Measurements from ENCODE around the gene PRELID3B. TPM values are rescaled to one million over a fixed set of nuclear protein-coding genes. Genes with fewer than 3 reads are reported as not detected.
A peak's percentile ranks its signal among the peaks of the same experiment; 100 is the strongest.

PRELID3B gene
- total and polyA plus RNA-seq, 2 of the 8 experiments (the other 6 are each of a cell fraction or from before 2014, with no cell fraction given) = 8.1 to 50.5 TPM

DNA sequence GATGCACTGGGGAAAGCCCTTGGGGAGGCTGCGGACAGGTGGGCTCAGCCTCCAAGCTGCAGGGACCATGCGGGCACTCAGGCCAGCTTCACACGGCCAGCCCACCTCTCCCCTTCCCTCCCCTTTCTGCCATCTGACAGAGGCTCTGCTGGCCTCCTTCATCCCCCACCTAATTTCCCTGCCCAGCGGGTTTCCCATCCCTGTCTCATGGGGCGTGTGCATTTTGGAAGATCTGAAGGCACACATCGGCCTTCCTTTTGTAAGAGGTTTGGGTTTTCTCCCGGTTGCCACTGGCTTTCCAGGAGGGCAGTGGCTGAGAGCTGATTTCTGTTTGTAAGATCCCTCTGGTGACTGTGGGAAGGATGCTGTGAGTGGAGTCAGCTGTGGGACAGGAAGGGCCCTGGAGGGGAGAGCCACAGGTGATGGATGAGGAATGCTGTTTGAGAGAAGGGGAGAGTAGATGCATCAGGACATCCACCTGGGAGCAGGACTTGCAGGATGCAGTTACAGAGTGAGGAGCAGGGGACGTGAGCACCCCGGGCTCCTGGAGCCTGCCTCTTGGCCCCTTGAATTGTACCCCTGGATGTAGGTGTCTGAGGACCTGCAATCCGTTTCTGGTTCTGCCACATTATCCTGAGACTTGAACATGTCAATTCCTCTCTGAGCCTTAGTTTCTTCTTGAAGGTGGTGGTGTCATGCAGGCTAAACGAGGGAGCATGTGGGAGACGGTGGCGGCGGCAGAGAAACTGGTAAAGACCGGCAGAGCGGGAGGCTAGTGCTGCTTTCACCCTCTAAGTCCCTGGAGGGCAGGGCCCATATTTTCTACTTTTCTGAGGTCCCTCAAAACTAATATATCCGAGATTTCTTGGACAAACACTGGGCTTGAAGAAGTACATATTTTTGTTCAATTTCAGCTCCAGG, 29.3 kb downstream of the PRELID3B start:
- Histone ChIP-seq H3K4me1 (replicated peaks in 1 of 4; ENCODE audit: control insufficient read depth in 3 of 4, insufficient read depth in 4 of 4, low read length in 3 of 4) (peaks cover 0 to 4% (median 0%) of the 10 kb centered on the region in 4 experiments; a peak in 1 of 7 replicates), H3K4me3 (ENCODE audit: extremely low read depth in 1 of 4, insufficient read depth in 2 of 4, low read depth in 3 of 4, low read length in 4 of 4) (no peak overlapping the region), H3K4me2 (ENCODE audit: insufficient read depth in 1 of 2, low read depth in 2 of 2, low read length in 2 of 2) (no peak overlapping the region), H3K36me3 (ENCODE audit: control insufficient read depth in 2 of 4, insufficient read depth in 4 of 4, low read length in 3 of 4) (no peaks in the 10 kb centered on the region), H2BK5ac (ENCODE audit: low read depth, low read length) (no peak overlapping the region), H4K91ac (replicated peaks; ENCODE audit: insufficient read length, low read length) (no peak overlapping the region), H3K23ac (ENCODE audit: insufficient read length) (no peak overlapping the region), H3K27ac (ENCODE audit: low read depth, low read length) (no peak overlapping the region), H2BK120ac (replicated peaks; ENCODE audit: low read depth, low read length) (no peak overlapping the region), H3K79me1 (ENCODE audit: low read depth, low read length) (no peaks in the 10 kb centered on the region), H4K8ac (ENCODE audit: extremely low read depth, insufficient read depth, low read length) (no peak overlapping the region), H2BK12ac (ENCODE audit: low read depth, low read length) (no peak overlapping the region), H3K4ac (replicated peaks; ENCODE audit: insufficient read length, low read depth, low read length) (no peak overlapping the region), H4K5ac (ENCODE audit: insufficient read length, low read depth, low read length) (no peak overlapping the region), H2AFZ (ENCODE audit: low read length) (no peak overlapping the region), H3K9me3 (ENCODE audit: insufficient read depth in 2 of 2, low read depth in 1 of 2, low read length in 1 of 2) (no peaks in the 10 kb centered on the region), H2BK15ac (ENCODE audit: low read length) (no peak overlapping the region), H3K9ac (replicated peaks in 1 of 4; ENCODE audit: extremely low read depth in 1 of 4, low read depth in 3 of 4, low read length in 3 of 4) (no peak overlapping the region), H2AK5ac (ENCODE audit: low read depth, low read length) (no peak overlapping the region), H3K27me3 (replicated peaks in 1 of 4; ENCODE audit: control insufficient read depth in 3 of 4, extremely low read depth in 1 of 4, insufficient read depth in 3 of 4, low read length in 3 of 4) (peaks cover 0 to 3% (median 1%) of the 10 kb centered on the region in 4 experiments; a peak in 3 of 7 replicates), H3K14ac (ENCODE audit: insufficient read length) (no peak overlapping the region), H4K20me1 (replicated peaks in 1 of 2; ENCODE audit: control insufficient read depth in 1 of 2, insufficient read depth in 2 of 2, low read length in 2 of 2) (no peaks in the 10 kb centered on the region), H3K79me2 (ENCODE audit: control insufficient read depth in 1 of 2, insufficient read depth in 2 of 2, low read length in 2 of 2) (no peaks in the 10 kb centered on the region), H2BK20ac (ENCODE audit: low read length) (no peak overlapping the region), H3K56ac (replicated peaks; ENCODE audit: insufficient read length, low read depth, low read length) (no peak overlapping the region), H3K18ac (ENCODE audit: extremely low read depth, low read length) (no peak overlapping the region), H3K23me2 (ENCODE audit: low read depth, low read length) (no peaks in the 10 kb centered on the region)
- CTCF ChIA-PET (ENCODE audit: partially characterized antibody) = interaction anchor here (0.6 kb wide), 1 partner anchor 407 kb away, joined by 3 read pairs; no protein-coding TSS in a partner anchor
- no peak for TF ChIP-seq EZH2 (IDR thresholded peaks at IDR 0.05; ENCODE audit: low read depth, low read length, severe bottlenecking)
- TF ChIP-seq, protein P1, sequence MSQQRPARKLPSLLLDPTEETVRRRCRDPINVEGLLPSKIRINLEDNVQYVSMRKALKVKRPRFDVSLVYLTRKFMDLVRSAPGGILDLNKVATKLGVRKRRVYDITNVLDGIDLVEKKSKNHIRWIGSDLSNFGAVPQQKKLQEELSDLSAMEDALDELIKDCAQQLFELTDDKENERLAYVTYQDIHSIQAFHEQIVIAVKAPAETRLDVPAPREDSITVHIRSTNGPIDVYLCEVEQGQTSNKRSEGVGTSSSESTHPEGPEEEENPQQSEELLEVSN (IDR thresholded peaks at IDR 0.05) = 0 out of 2 replicates have a peak, but pooled peaks have one; percentile 24
- WGBS, 2 experiments (ENCODE audit: extremely low coverage in 1 of 2, insufficient coverage in 1 of 2, insufficient read length in 1 of 2, insufficient replicate concordance in 2 of 2, low coverage in 1 of 2, low lambda C conversion rate in 2 of 2, missing lambda C conversion rate in 1 of 2) = 86% methylated on average over 17 of the region's 17 CpGs; no CpG with 5 or more reads in 1 of the 2 experiments
- POLR2A ChIA-PET (ENCODE audit: partially characterized antibody) = interaction anchor here (0.9 kb wide), 1 partner anchor 10 kb away, joined by 3 read pairs; no protein-coding TSS in a partner anchor
- DNase-seq (ENCODE audit: low read depth in 1 of 2, low spot score in 2 of 2) = peak in 1 of 2 experiments; percentile 35
- no peak for FAIRE-seq
